ENCODE data around the gene EZH2. TPM values are rescaled to one million over a fixed set of nuclear protein-coding genes. Genes with fewer than 3 reads are reported as not detected.

EZH2 gene
- total and polyA plus RNA-seq, 2 donors (not counting 1 experiment from before 2014, with no cell fraction given) = 7.1 to 10.1 TPM

- Histone ChIP-seq H3K79me2 (ENCODE audit: control insufficient read depth, insufficient read depth, low read length) (peaks cover 2% of the 10 kb centered on the region), H2AFZ (ENCODE audit: low read length) (no peak overlapping the region), H3K4me3 (replicated peaks in 1 of 4; ENCODE audit: control extremely low read depth in 1 of 4, insufficient read depth in 1 of 4, low read depth in 3 of 4, low read length in 4 of 4) (no peak overlapping the region), H3K4me1 (ENCODE audit: control insufficient read depth, extremely low read depth, insufficient read depth, low read length) (no peaks in the 10 kb centered on the region), H3K27me3 (ENCODE audit: control insufficient read depth, insufficient read depth, low read length) (no peaks in the 10 kb centered on the region), H3K9me3 (ENCODE audit: control insufficient read depth, insufficient read depth, low read depth, low read length) (no peaks in the 10 kb centered on the region), H3K9ac (ENCODE audit: insufficient read depth, low read length) (no peak overlapping the region), H3K27ac (ENCODE audit: insufficient read depth, low read length) (no peak overlapping the region), H3K4me2 (ENCODE audit: extremely low read depth, insufficient read depth, low read length) (no peak overlapping the region), H4K20me1 (ENCODE audit: control insufficient read depth, extremely low read depth, insufficient read depth, low read length) (no peaks in the 10 kb centered on the region), H3K36me3 (ENCODE audit: control insufficient read depth, insufficient read depth, low read length) (no peaks in the 10 kb centered on the region)
- DNase-seq (ENCODE audit: low read depth in 2 of 2) = no peak
- TF ChIP-seq EZH2 (IDR thresholded peaks at IDR 0.05; ENCODE audit: low read length, missing control alignments) (no peak), CTCF (conservative IDR thresholded peaks at IDR 0.05 in 1 of 2, IDR thresholded peaks at IDR 0.05 in 1 of 2; ENCODE audit: low read depth in 1 of 2, low read length in 2 of 2) (no peak)
Observed at GRCh38 chr7:148830897-148831692, 53.0 kb downstream of the EZH2 start.

DNA sequence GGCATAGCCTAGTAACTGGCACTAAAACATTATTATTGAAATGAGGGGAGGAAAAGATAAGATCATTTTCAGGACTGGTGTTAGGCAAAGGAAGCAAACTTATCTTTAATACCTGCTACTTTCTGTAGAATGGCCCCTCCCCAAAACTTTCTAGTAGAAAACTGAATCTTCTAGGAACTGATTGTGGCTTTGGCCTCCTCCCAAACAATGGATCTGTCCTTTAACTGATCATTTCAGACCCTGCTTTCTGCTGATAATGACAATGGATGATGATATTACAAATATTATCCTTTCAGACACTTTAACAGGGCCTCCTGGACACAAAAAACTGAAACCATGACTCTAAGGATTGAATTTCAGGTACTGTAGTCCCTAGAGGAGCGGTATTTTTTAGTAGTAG is 55.1 kb downstream of the EZH2 start:
- no peaks in the 10 kb centered on the region for H3K36me3 ChIP-seq (ENCODE audit: control insufficient read depth, insufficient read depth, low read length)
- no peak for TF ChIP-seq CTCF (conservative IDR thresholded peaks at IDR 0.05 in 1 of 2, IDR thresholded peaks at IDR 0.05 in 1 of 2; ENCODE audit: low read depth in 1 of 2, low read length in 2 of 2)
- TF ChIP-seq EZH2 (IDR thresholded peaks at IDR 0.05; ENCODE audit: low read length, missing control alignments) = no peak

DNA sequence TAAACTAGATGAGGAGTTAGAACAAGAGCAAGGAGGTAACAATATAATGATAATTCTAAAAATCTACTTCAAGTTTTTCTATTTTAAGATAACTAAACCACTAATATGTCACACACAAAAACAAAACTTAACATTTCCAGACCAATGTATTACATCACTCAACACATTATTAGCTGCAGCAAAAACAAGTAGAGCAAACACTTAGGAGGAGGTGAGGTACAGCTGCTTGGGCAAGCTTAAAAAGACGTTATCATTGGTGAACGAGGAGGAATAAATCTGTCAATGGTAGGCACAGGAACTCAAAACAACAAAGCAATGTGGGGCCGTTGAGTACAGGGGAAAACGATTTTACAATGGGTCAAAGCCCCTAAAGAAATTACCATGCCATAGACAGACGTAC is 58.8 kb downstream of the EZH2 start:
- Histone ChIP-seq H3K27ac (ENCODE audit: insufficient read depth, low read length) (no peak overlapping the region), H3K79me2 (ENCODE audit: control insufficient read depth, insufficient read depth, low read length) (no peaks in the 10 kb centered on the region), H2AFZ (ENCODE audit: low read length) (no peak overlapping the region), H4K20me1 (ENCODE audit: control insufficient read depth, extremely low read depth, insufficient read depth, low read length) (no peaks in the 10 kb centered on the region), H3K4me1 (ENCODE audit: control insufficient read depth, extremely low read depth, insufficient read depth, low read length) (no peaks in the 10 kb centered on the region), H3K9ac (ENCODE audit: insufficient read depth, low read length) (no peak overlapping the region), H3K27me3 (ENCODE audit: control insufficient read depth, insufficient read depth, low read length) (no peaks in the 10 kb centered on the region), H3K4me2 (ENCODE audit: extremely low read depth, insufficient read depth, low read length) (no peak overlapping the region), H3K9me3 (ENCODE audit: control insufficient read depth, insufficient read depth, low read depth, low read length) (no peaks in the 10 kb centered on the region), H3K36me3 (ENCODE audit: control insufficient read depth, insufficient read depth, low read length) (no peaks in the 10 kb centered on the region), H3K4me3 (replicated peaks in 1 of 4; ENCODE audit: control extremely low read depth in 1 of 4, insufficient read depth in 1 of 4, low read depth in 3 of 4, low read length in 4 of 4) (no peak overlapping the region)
- TF ChIP-seq EZH2 (IDR thresholded peaks at IDR 0.05; ENCODE audit: low read length, missing control alignments) (no peak), CTCF (conservative IDR thresholded peaks at IDR 0.05 in 1 of 2, IDR thresholded peaks at IDR 0.05 in 1 of 2; ENCODE audit: low read depth in 1 of 2, low read length in 2 of 2) (no peak)
- DNase-seq (ENCODE audit: low read depth in 2 of 2) = no peak

More for the DNA sequence above, 55.1 kb downstream of the EZH2 start:
- H3K4me2 ChIP-seq (ENCODE audit: extremely low read depth, insufficient read depth, low read length) = no peak overlapping the region
- no peaks in the 10 kb centered on the region for H3K79me2 ChIP-seq (ENCODE audit: control insufficient read depth, insufficient read depth, low read length)
- no peak overlapping the region for H3K27ac ChIP-seq (ENCODE audit: insufficient read depth, low read length)
- H3K4me1 ChIP-seq (ENCODE audit: control insufficient read depth, extremely low read depth, insufficient read depth, low read length) = no peaks in the 10 kb centered on the region
- no peaks in the 10 kb centered on the region for H4K20me1 ChIP-seq (ENCODE audit: control insufficient read depth, extremely low read depth, insufficient read depth, low read length)
- H3K4me3 ChIP-seq (replicated peaks in 1 of 4; ENCODE audit: control extremely low read depth in 1 of 4, insufficient read depth in 1 of 4, low read depth in 3 of 4, low read length in 4 of 4) = no peak overlapping the region
- H3K27me3 ChIP-seq (ENCODE audit: control insufficient read depth, insufficient read depth, low read length) = no peaks in the 10 kb centered on the region
- H3K9me3 ChIP-seq (ENCODE audit: control insufficient read depth, insufficient read depth, low read depth, low read length) = no peaks in the 10 kb centered on the region
- DNase-seq (ENCODE audit: low read depth in 2 of 2) = no peak
- no peak overlapping the region for H2AFZ ChIP-seq (ENCODE audit: low read length)
- no peak overlapping the region for H3K9ac ChIP-seq (ENCODE audit: insufficient read depth, low read length)
